Testis (tissue), 2 donors: Measurements from ENCODE around the gene MOB1A.

Source experiments
- POLR2A ChIP-seq: fragments of 450-650 bp; IDR thresholded peaks from one replicate; pipeline ENCODE4 v1.6.1; 2017; ENCODE audit warnings: antibody characterized with exemption, mild to moderate bottlenecking, moderate library complexity
- TF ChIP-seq, protein P1 (sequence below), 3 experiments: fragments of 450-650 bp in 2 of 3; fragments of 200-600 bp in 1 of 3; sonication (generic) in 1 of 3; IDR thresholded peaks; one replicate each; pipeline ENCODE4 v1.5.1; 2016 to 2019; ENCODE audit warnings: antibody characterized with exemption in 3 of 3, mild to moderate bottlenecking in 2 of 3, moderate library complexity in 1 of 3

DNA sequence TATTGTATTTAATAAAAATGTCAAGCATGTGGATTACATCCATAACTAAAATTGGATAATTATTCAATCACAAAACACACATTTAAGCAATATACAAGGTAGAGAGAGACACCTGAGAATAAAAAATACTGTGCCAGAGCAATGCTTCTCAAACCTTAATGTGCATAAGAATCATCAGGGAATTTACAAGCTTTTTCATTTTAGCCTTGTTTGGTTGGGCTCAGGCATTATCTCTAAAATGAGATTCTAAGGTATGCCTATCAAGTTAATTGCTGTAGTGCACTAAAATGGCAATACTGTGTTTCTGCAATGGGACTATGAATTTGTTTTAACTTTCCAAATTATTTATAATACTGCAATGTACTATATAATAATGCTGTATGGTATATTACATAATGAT lies 983 bp downstream of the MOB1A start:
- TF ChIP-seq, protein P1, sequence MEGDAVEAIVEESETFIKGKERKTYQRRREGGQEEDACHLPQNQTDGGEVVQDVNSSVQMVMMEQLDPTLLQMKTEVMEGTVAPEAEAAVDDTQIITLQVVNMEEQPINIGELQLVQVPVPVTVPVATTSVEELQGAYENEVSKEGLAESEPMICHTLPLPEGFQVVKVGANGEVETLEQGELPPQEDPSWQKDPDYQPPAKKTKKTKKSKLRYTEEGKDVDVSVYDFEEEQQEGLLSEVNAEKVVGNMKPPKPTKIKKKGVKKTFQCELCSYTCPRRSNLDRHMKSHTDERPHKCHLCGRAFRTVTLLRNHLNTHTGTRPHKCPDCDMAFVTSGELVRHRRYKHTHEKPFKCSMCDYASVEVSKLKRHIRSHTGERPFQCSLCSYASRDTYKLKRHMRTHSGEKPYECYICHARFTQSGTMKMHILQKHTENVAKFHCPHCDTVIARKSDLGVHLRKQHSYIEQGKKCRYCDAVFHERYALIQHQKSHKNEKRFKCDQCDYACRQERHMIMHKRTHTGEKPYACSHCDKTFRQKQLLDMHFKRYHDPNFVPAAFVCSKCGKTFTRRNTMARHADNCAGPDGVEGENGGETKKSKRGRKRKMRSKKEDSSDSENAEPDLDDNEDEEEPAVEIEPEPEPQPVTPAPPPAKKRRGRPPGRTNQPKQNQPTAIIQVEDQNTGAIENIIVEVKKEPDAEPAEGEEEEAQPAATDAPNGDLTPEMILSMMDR (IDR thresholded peaks at IDR 0.05), result no peak
- TF ChIP-seq POLR2A, result no peak
